Liver (tissue), 9 donors: ENCODE measurements around the gene PGGT1B. TPM values are rescaled to one million over a fixed set of nuclear protein-coding genes. Genes with fewer than 3 reads are reported as not detected.

Experiments used
- DNase-seq: peaks from one replicate; pipeline ENCODE4 v3.0.0-alpha.2; 2017; ENCODE audit warnings: low spot score
- H3K27ac ChIP-seq, 2 donors: one replicate each; pipeline ENCODE4 v1.7.0; 2013; ENCODE audit warnings: inconsistent platforms in 2 of 2, low read length in 2 of 2, control low read depth in 1 of 2, low read depth in 1 of 2, mild to moderate bottlenecking in 1 of 2
- H3K27me3 ChIP-seq, 4 donors: one replicate each; pipeline versions ENCODE4 v1.6.1 to v1.7.0; 2013; ENCODE audit warnings: low read length in 3 of 4, inconsistent platforms in 1 of 4, mild to moderate bottlenecking in 1 of 4, moderate library complexity in 1 of 4; ENCODE audit not compliant: control insufficient read depth in 4 of 4, insufficient read depth in 4 of 4
- H3K36me3 ChIP-seq, 4 donors: one replicate each; pipeline versions ENCODE4 v1.6.1 to v1.7.0; 2013; ENCODE audit warnings: low read length in 3 of 4, mild to moderate bottlenecking in 3 of 4, low read depth in 1 of 4, moderate library complexity in 1 of 4; ENCODE audit not compliant: control insufficient read depth in 4 of 4, insufficient read depth in 3 of 4
- H3K4me1 ChIP-seq, 4 donors: one replicate each; pipeline versions ENCODE4 v1.6.1 to v1.7.0; 2013; ENCODE audit warnings: low read length in 3 of 4, mild to moderate bottlenecking in 3 of 4, moderate library complexity in 1 of 4; ENCODE audit not compliant: control insufficient read depth in 4 of 4, insufficient read depth in 4 of 4
- H3K4me3 ChIP-seq, 3 donors: one replicate each; pipeline versions ENCODE4 v1.6.1 to v1.7.0; 2013; ENCODE audit warnings: low read length in 3 of 3, control low read depth in 1 of 3, low read depth in 1 of 3, mild to moderate bottlenecking in 1 of 3
- H3K9ac ChIP-seq, 2 donors: one replicate each; pipeline ENCODE4 v1.7.0; 2013; ENCODE audit warnings: low read length in 2 of 2, mild to moderate bottlenecking in 2 of 2, moderate library complexity in 2 of 2, control low read depth in 1 of 2, low read depth in 1 of 2
- H3K9me3 ChIP-seq, 4 donors: one replicate each; pipeline versions ENCODE4 v1.6.1 to v1.7.0; 2013; ENCODE audit warnings: low read length in 3 of 4; ENCODE audit not compliant: control insufficient read depth in 4 of 4
- ATF3 ChIP-seq: IDR thresholded peaks from 2 replicates; pipeline ENCODE4 v1.6.1; 2016; ENCODE audit warnings: antibody characterized with exemption
- CTCF ChIP-seq: fragments of 150-350 bp; IDR thresholded peaks from 2 replicates; pipeline ENCODE4 v1.5.1; 2017; ENCODE audit warnings: improper control_type of control experiment, low read depth, low read length; ENCODE audit not compliant: missing input control
- EGR1 ChIP-seq, 2 donors: IDR thresholded peaks; 2 replicates each; pipeline ENCODE4 v1.6.1; 2016 to 2018; ENCODE audit warnings: antibody characterized with exemption in 2 of 2, low read depth in 2 of 2
- FOXA1 ChIP-seq: IDR thresholded peaks from 2 replicates; pipeline ENCODE4 v1.6.1; 2016; ENCODE audit warnings: antibody characterized with exemption
- HNF4A ChIP-seq, 2 donors: conservative IDR thresholded peaks; 2 replicates each; pipeline ENCODE4 v1.6.1; 2016; ENCODE audit warnings: antibody characterized with exemption in 2 of 2, mild to moderate bottlenecking in 2 of 2
- HNF4G ChIP-seq: IDR thresholded peaks from 2 replicates; pipeline ENCODE4 v1.6.1; 2016; ENCODE audit warnings: antibody characterized with exemption
- JUND ChIP-seq, 2 donors: IDR thresholded peaks; 2 replicates each; pipeline ENCODE4 v1.6.1; 2016; ENCODE audit warnings: antibody characterized with exemption in 2 of 2
- MAX ChIP-seq: IDR thresholded peaks from 2 replicates; pipeline ENCODE4 v1.6.1; 2016; ENCODE audit warnings: antibody characterized with exemption
- RAD21 ChIP-seq, 2 donors: IDR thresholded peaks; 2 replicates each; pipeline ENCODE4 v1.6.1; 2016; ENCODE audit warnings: antibody characterized with exemption in 2 of 2, mild to moderate bottlenecking in 2 of 2
- RXRA ChIP-seq, 2 donors: IDR thresholded peaks; 2 replicates each; pipeline ENCODE4 v1.6.1; 2017 to 2018; ENCODE audit warnings: antibody characterized with exemption in 2 of 2, mild to moderate bottlenecking in 1 of 2
- SP1 ChIP-seq: IDR thresholded peaks from 2 replicates; pipeline ENCODE4 v1.6.1; 2018; ENCODE audit warnings: antibody characterized with exemption, mild to moderate bottlenecking
- TAF1 ChIP-seq: conservative IDR thresholded peaks from 2 replicates; pipeline ENCODE4 v1.6.1; 2016; ENCODE audit warnings: antibody characterized with exemption, mild to moderate bottlenecking
- YY1 ChIP-seq: IDR thresholded peaks from 2 replicates; pipeline ENCODE4 v1.6.1; 2016; ENCODE audit warnings: antibody characterized with exemption, mild to moderate bottlenecking
- WGBS: extraction: QIAGEN DNeasy Blood & Tissue Kit; methylation state at CpG from one replicate; pipeline ENCODE4 v1.1.7; 2013; 5-methylcytosine and 5-hydroxymethylcytosine counted together
- polyA plus RNA-seq, 2 donors: library from polyadenylated mRNA; stranded (reverse) in 1 of 2; unstranded in 1 of 2; fragments of 200-250 nt in 1 of 2; fragments of >200 nt in 1 of 2; fragmentation: Nextera tagmentation in 1 of 2; extraction: Ambion mirVana in 1 of 2; gene quantifications; one replicate each; pipeline versions ENCODE4 v1.2.1 to v1.2.3, GENCODE V29; 2013 to 2015
- total RNA-seq, 2 donors: library from RNA; depleted of rRNA; stranded (reverse); fragments of >200 nt; gene quantifications; one replicate each; pipeline ENCODE4 v1.2.3, GENCODE V29; 2014
- TF ChIP-seq, protein P1 (sequence below): IDR thresholded peaks from 2 replicates; pipeline ENCODE4 v1.6.1; 2016; ENCODE audit warnings: antibody characterized with exemption, mild to moderate bottlenecking
- donor health status: healthy.
- donor health status: healthy.
- donor health status: healthy.
- donor health status: healthy.
- donor health status: healthy.

PGGT1B gene
- total and polyA plus RNA-seq, 4 donors = 4.9 to 15.7 (median 5.6) TPM

DNA sequence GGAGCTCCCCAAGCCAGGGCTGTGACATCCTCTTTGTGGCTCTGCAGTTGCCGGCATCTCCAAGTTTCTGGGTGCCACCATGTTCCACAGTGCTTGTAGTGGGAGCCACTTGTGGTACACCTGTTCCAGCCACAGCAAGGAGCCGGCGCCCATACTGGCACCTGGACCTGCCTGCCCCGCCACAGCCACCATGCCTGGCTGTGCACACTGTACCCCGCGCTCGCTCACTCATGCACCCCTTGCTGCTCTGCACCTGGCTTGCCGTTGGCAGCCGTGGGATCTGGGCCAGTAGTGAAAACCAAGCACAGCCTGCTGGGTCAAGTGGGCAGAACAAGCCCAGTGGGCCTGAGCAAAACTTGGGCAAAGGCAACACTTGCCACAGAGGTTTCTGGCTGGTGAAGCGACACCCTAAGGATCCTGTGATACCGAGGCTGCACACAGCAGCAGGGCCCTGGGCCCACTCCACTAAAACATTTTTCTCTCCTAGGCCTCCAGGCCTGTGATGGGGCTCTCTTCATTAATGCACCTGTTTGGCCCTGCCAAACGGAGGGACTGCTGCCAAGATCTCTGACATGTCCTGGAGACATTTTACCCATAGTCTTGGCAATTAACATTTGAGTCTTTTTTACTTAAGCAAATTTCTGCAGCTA, 95.8 kb downstream of the PGGT1B start:
- DNase-seq = no peak
- TF ChIP-seq RXRA (IDR thresholded peaks at IDR 0.05) = no peak
- TF ChIP-seq SP1 = no peak
- no peak for TF ChIP-seq HNF4A (conservative IDR thresholded peaks at IDR 0.05)
- TF ChIP-seq EGR1 (IDR thresholded peaks at IDR 0.05; ENCODE audit: low read depth in 2 of 2) = no peak
- TF ChIP-seq HNF4G = no peak
- 97% methylated on average over 12 of the region's 12 CpGs for WGBS
- Histone ChIP-seq H3K4me1 (peaks cover 6 to 21% (median 14%) of the 10 kb centered on the region in 4 donors), H3K9ac (no peak overlapping the region), H3K36me3 (peaks cover 0 to 1% (median 0%) of the 10 kb centered on the region in 4 donors), H3K9me3 (no peaks in the 10 kb centered on the region), H3K27ac (no peak overlapping the region), H3K4me3 (no peak overlapping the region), H3K27me3 (no peaks in the 10 kb centered on the region)

- WGBS = 79% methylated on average over 5 of the region's 5 CpGs
- no peaks in the 10 kb centered on the region for H3K27me3 ChIP-seq
- TF ChIP-seq JUND (IDR thresholded peaks at IDR 0.05) = no peak
- no peak for TF ChIP-seq YY1
- TF ChIP-seq FOXA1 = no peak
- TF ChIP-seq SP1 = no peak
- no peak for TF ChIP-seq RXRA (IDR thresholded peaks at IDR 0.05)
- no peak for TF ChIP-seq MAX
- TF ChIP-seq, protein P1, sequence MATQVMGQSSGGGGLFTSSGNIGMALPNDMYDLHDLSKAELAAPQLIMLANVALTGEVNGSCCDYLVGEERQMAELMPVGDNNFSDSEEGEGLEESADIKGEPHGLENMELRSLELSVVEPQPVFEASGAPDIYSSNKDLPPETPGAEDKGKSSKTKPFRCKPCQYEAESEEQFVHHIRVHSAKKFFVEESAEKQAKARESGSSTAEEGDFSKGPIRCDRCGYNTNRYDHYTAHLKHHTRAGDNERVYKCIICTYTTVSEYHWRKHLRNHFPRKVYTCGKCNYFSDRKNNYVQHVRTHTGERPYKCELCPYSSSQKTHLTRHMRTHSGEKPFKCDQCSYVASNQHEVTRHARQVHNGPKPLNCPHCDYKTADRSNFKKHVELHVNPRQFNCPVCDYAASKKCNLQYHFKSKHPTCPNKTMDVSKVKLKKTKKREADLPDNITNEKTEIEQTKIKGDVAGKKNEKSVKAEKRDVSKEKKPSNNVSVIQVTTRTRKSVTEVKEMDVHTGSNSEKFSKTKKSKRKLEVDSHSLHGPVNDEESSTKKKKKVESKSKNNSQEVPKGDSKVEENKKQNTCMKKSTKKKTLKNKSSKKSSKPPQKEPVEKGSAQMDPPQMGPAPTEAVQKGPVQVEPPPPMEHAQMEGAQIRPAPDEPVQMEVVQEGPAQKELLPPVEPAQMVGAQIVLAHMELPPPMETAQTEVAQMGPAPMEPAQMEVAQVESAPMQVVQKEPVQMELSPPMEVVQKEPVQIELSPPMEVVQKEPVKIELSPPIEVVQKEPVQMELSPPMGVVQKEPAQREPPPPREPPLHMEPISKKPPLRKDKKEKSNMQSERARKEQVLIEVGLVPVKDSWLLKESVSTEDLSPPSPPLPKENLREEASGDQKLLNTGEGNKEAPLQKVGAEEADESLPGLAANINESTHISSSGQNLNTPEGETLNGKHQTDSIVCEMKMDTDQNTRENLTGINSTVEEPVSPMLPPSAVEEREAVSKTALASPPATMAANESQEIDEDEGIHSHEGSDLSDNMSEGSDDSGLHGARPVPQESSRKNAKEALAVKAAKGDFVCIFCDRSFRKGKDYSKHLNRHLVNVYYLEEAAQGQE = no peak
- TF ChIP-seq HNF4G = no peak
- H3K27ac ChIP-seq = no peak overlapping the region
- peaks cover 0 to 1% (median 0%) of the 10 kb centered on the region in 4 donors for H3K36me3 ChIP-seq
- DNase-seq = no peak
- peaks cover 6 to 20% (median 14%) of the 10 kb centered on the region in 4 donors for H3K4me1 ChIP-seq
- no peak overlapping the region for H3K9ac ChIP-seq
- no peaks in the 10 kb centered on the region for H3K9me3 ChIP-seq
- no peak overlapping the region for H3K4me3 ChIP-seq
Observed at GRCh38 chr5:115165790-115166189, 96.9 kb downstream of the PGGT1B start.

- Histone ChIP-seq H3K36me3 (peaks cover 0 to 1% (median 0%) of the 10 kb centered on the region in 4 donors), H3K9ac (no peak overlapping the region), H3K4me3 (no peak overlapping the region), H3K27ac (no peak overlapping the region), H3K4me1 (no peaks in the 10 kb centered on the region), H3K9me3 (no peaks in the 10 kb centered on the region), H3K27me3 (no peaks in the 10 kb centered on the region)
- WGBS = 91% methylated on average over 3 of the region's 3 CpGs
- TF ChIP-seq TAF1 (no peak), ATF3 (no peak), RAD21 (IDR thresholded peaks at IDR 0.05) (no peak), MAX (no peak), RXRA (IDR thresholded peaks at IDR 0.05) (no peak), CTCF (no peak), JUND (IDR thresholded peaks at IDR 0.05) (no peak)
- no peak for DNase-seq
Observed at GRCh38 chr5:115160975-115161475, 101.7 kb downstream of the PGGT1B start.
